OCI-LY7 (cell line): ENCODE results near the gene GSG1L2.

Source experiments
- EZH2phosphoT487 ChIP-seq: fragments of 200-600 bp; sonication (generic); IDR thresholded peaks from 2 replicates; pipeline ENCODE4 v1.6.1; 2018; ENCODE audit warnings: low read depth, borderline replicate concordance, mild to moderate bottlenecking, mixed run types, antibody characterized with exemption, low read length, moderate library complexity, mixed read lengths
- TF ChIP-seq, protein P1 (sequence below): fragments of 200-600 bp; sonication (generic); conservative IDR thresholded peaks from 2 replicates; pipeline ENCODE4 v1.5.1; 2014; ENCODE audit warnings: mild to moderate bottlenecking, antibody characterized with exemption, low read length, moderate library complexity, mixed read lengths

- TF ChIP-seq, protein P1, sequence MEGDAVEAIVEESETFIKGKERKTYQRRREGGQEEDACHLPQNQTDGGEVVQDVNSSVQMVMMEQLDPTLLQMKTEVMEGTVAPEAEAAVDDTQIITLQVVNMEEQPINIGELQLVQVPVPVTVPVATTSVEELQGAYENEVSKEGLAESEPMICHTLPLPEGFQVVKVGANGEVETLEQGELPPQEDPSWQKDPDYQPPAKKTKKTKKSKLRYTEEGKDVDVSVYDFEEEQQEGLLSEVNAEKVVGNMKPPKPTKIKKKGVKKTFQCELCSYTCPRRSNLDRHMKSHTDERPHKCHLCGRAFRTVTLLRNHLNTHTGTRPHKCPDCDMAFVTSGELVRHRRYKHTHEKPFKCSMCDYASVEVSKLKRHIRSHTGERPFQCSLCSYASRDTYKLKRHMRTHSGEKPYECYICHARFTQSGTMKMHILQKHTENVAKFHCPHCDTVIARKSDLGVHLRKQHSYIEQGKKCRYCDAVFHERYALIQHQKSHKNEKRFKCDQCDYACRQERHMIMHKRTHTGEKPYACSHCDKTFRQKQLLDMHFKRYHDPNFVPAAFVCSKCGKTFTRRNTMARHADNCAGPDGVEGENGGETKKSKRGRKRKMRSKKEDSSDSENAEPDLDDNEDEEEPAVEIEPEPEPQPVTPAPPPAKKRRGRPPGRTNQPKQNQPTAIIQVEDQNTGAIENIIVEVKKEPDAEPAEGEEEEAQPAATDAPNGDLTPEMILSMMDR, result no peak
- no peak for TF ChIP-seq EZH2phosphoT487
Observed at GRCh38 chr17:9784544-9784943, 37.3 kb downstream of the GSG1L2 start.
